HepG2 (cell line): ENCODE data around the gene OSBPL3. TPM values are rescaled to one million over a fixed set of nuclear protein-coding genes. Genes with fewer than 3 reads are reported as not detected.
A peak's percentile ranks its signal among the peaks of the same experiment; 100 is the strongest.

Source experiments
- BORCS8-MEF2B ChIP-seq: sonication (generic); formaldehyde crosslinking; IDR thresholded peaks from 2 replicates; pipeline ENCODE4 v1.8.0; 2022; ENCODE audit warnings: mild to moderate bottlenecking, missing genetic modification reagents
- FOSL1 ChIP-seq: sonication (generic); formaldehyde crosslinking; IDR thresholded peaks from 2 replicates; pipeline ENCODE4 v1.9.0; 2021; ENCODE audit warnings: missing genetic modification reagents, borderline replicate concordance
- MTA1 ChIP-seq: sonication (generic); formaldehyde crosslinking; IDR thresholded peaks from 2 replicates; pipeline ENCODE4 v1.4.0; 2020; ENCODE audit warnings: missing genetic modification reagents, mild to moderate bottlenecking, borderline replicate concordance
- NCOA5 ChIP-seq: sonication (generic); formaldehyde crosslinking; IDR thresholded peaks from 2 replicates; pipeline ENCODE4 v1.4.0; 2020; ENCODE audit warnings: missing genetic modification reagents
- POGZ ChIP-seq: sonication (generic); formaldehyde crosslinking; IDR thresholded peaks from 2 replicates; pipeline ENCODE4 v1.4.0; 2020; ENCODE audit warnings: mild to moderate bottlenecking, missing genetic modification reagents
- PPARG ChIP-seq: conservative IDR thresholded peaks from 2 replicates; pipeline ENCODE4 v1.6.1; 2016; ENCODE audit warnings: missing biosample characterization, missing genetic modification reagents
- PRPF4 ChIP-seq: fragments of 200-400 bp; formaldehyde crosslinking; IDR thresholded peaks from 2 replicates; pipeline ENCODE4 v1.6.1; 2016; ENCODE audit warnings: low read length, low read depth; ENCODE audit not compliant: poor library complexity, severe bottlenecking
- SRF ChIP-seq: IDR thresholded peaks from 2 replicates; pipeline ENCODE4 v1.6.1; 2011; ENCODE audit warnings: mild to moderate bottlenecking, low read depth, low read length, moderate library complexity
- STAG1 ChIP-seq: sonication (generic); formaldehyde crosslinking; IDR thresholded peaks from 2 replicates; pipeline ENCODE4 v1.4.0; 2020; ENCODE audit warnings: missing genetic modification reagents
- ZFP36L1 ChIP-seq: sonication (generic); formaldehyde crosslinking; IDR thresholded peaks from 2 replicates; pipeline ENCODE4 v1.8.0; 2022; ENCODE audit warnings: mild to moderate bottlenecking, missing genetic modification reagents, moderate library complexity
- ZNF205 ChIP-seq: IDR thresholded peaks from 2 replicates; pipeline ENCODE4 v1.6.1; 2018; ENCODE audit warnings: missing biosample characterization, missing genetic modification reagents
- ZNF230 ChIP-seq: sonication (generic); formaldehyde crosslinking; IDR thresholded peaks from 2 replicates; pipeline ENCODE4 v1.4.0; 2020; ENCODE audit warnings: mild to moderate bottlenecking, missing genetic modification reagents
- ZNF253 ChIP-seq: sonication (generic); formaldehyde crosslinking; IDR thresholded peaks from 2 replicates; pipeline ENCODE4 v1.8.0; 2022; ENCODE audit warnings: mild to moderate bottlenecking, missing genetic modification reagents, borderline replicate concordance
- ZNF260 ChIP-seq: sonication (generic); formaldehyde crosslinking; IDR thresholded peaks from 2 replicates; pipeline ENCODE4 v1.4.0; 2020; ENCODE audit warnings: missing genetic modification reagents, low read depth, mild to moderate bottlenecking, borderline replicate concordance
- ZNF337 ChIP-seq: sonication (generic); formaldehyde crosslinking; IDR thresholded peaks from 2 replicates; pipeline ENCODE4 v1.5.1; 2020; ENCODE audit warnings: missing genetic modification reagents, low read depth, mild to moderate bottlenecking, borderline replicate concordance
- ZNF703 ChIP-seq: sonication (generic); formaldehyde crosslinking; IDR thresholded peaks from 2 replicates; pipeline ENCODE4 v1.5.1; 2020; ENCODE audit warnings: missing genetic modification reagents, mild to moderate bottlenecking, moderate library complexity, borderline replicate concordance
- ZNF777 ChIP-seq: sonication (generic); formaldehyde crosslinking; IDR thresholded peaks from 2 replicates; pipeline ENCODE4 v1.4.0; 2020; ENCODE audit warnings: missing genetic modification reagents
- ZNF792 ChIP-seq: IDR thresholded peaks from 2 replicates; pipeline ENCODE4 v1.6.1; 2016
- ZNF839 ChIP-seq: sonication (generic); formaldehyde crosslinking; IDR thresholded peaks from 2 replicates; pipeline ENCODE4 v1.4.0; 2020; ENCODE audit warnings: missing genetic modification reagents, mild to moderate bottlenecking, borderline replicate concordance
- polyA plus RNA-seq, 8 experiments: library from polyadenylated mRNA; depleted of rRNA in 3 of 8; stranded (reverse) in 7 of 8; unstranded in 1 of 8; fragments of >200 nt; fragmentation: Illumina TruSeq in 4 of 8; extraction: Trizol in 4 of 8; gene quantifications; 2 replicates each; pipeline versions ENCODE4 v1.2.1 to v1.2.3, GENCODE V29; 2011 to 2016; ENCODE audit warnings: low read depth in 4 of 8, missing spikeins in 1 of 8, mixed read lengths in 1 of 8; ENCODE audit not compliant: insufficient read depth in 1 of 8
- total RNA-seq, 5 experiments: library from RNA; depleted of rRNA; stranded (reverse); fragments of >200 nt; fragmentation: Illumina TruSeq; extraction: Trizol; gene quantifications; 2 replicates each; pipeline ENCODE4 v1.2.3, GENCODE V29; 2016; ENCODE audit warnings: low read depth in 1 of 5
- TF ChIP-seq, protein P1 (sequence below): sonication (generic); formaldehyde crosslinking; IDR thresholded peaks from 2 replicates; pipeline ENCODE4 v1.8.0; 2022; ENCODE audit warnings: mild to moderate bottlenecking, missing genetic modification reagents
- TF ChIP-seq, protein P2 (sequence below): sonication (generic); formaldehyde crosslinking; IDR thresholded peaks from 2 replicates; pipeline ENCODE4 v1.4.0; 2020; ENCODE audit warnings: missing genetic modification reagents, mild to moderate bottlenecking, borderline replicate concordance
- TF ChIP-seq, protein P3 (sequence below): sonication (generic); formaldehyde crosslinking; IDR thresholded peaks from 2 replicates; pipeline ENCODE4 v1.5.0; 2020; ENCODE audit warnings: mild to moderate bottlenecking, missing genetic modification reagents
- TF ChIP-seq, protein P4 (sequence below): sonication (generic); formaldehyde crosslinking; IDR thresholded peaks from 2 replicates; pipeline ENCODE4 v1.4.0; 2020; ENCODE audit warnings: missing genetic modification reagents

The OSBPL3 gene
- total and polyA plus RNA-seq, 2 of the 13 experiments (the other 11 are each of a cell fraction or from before 2014, with no cell fraction given) = 8.8 to 28.9 TPM

DNA sequence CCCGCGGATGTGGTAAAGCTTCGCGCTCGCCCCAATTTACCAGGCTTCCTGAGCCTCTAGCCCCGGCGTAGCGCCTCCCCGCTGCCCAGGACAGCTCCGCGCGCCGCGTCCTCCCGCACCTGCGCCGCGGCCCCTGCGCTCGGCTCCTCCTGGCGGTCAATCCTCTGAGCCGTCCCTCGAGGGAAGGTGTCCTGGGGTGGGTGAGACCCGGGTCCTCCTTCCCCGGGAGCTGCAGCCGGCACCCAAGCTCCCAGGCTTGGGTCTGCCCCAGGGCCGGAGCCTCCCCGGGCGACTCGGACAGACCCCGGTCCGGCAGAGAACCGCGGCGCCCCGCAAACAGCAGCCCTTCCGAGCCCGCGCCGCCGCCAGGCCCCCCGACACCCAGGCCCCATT is 512 bp downstream of the OSBPL3 start (continued):
- no peak for TF ChIP-seq ZFP36L1 (CRISPR knock-in tag)
- TF ChIP-seq ZNF839 (CRISPR knock-in tag) = no peak
- no peak for TF ChIP-seq POGZ (CRISPR knock-in tag)
- TF ChIP-seq, protein P1, sequence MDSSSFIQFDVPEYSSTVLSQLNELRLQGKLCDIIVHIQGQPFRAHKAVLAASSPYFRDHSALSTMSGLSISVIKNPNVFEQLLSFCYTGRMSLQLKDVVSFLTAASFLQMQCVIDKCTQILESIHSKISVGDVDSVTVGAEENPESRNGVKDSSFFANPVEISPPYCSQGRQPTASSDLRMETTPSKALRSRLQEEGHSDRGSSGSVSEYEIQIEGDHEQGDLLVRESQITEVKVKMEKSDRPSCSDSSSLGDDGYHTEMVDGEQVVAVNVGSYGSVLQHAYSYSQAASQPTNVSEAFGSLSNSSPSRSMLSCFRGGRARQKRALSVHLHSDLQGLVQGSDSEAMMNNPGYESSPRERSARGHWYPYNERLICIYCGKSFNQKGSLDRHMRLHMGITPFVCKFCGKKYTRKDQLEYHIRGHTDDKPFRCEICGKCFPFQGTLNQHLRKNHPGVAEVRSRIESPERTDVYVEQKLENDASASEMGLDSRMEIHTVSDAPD = no peak
- TF ChIP-seq ZNF703 = peak; percentile 65; the same call in 1 of the 2 replicates
- TF ChIP-seq ZNF230 (CRISPR knock-in tag) = no peak
- peak; percentile 32; the same call in 1 of the 2 replicates for TF ChIP-seq ZNF792 (CRISPR knock-in tag)
- no peak for TF ChIP-seq PPARG (CRISPR knock-in tag)
- 0 out of 2 replicates have a peak, but pooled peaks have one; percentile 18 for TF ChIP-seq ZNF205 (CRISPR knock-in tag)
- TF ChIP-seq, protein P2, sequence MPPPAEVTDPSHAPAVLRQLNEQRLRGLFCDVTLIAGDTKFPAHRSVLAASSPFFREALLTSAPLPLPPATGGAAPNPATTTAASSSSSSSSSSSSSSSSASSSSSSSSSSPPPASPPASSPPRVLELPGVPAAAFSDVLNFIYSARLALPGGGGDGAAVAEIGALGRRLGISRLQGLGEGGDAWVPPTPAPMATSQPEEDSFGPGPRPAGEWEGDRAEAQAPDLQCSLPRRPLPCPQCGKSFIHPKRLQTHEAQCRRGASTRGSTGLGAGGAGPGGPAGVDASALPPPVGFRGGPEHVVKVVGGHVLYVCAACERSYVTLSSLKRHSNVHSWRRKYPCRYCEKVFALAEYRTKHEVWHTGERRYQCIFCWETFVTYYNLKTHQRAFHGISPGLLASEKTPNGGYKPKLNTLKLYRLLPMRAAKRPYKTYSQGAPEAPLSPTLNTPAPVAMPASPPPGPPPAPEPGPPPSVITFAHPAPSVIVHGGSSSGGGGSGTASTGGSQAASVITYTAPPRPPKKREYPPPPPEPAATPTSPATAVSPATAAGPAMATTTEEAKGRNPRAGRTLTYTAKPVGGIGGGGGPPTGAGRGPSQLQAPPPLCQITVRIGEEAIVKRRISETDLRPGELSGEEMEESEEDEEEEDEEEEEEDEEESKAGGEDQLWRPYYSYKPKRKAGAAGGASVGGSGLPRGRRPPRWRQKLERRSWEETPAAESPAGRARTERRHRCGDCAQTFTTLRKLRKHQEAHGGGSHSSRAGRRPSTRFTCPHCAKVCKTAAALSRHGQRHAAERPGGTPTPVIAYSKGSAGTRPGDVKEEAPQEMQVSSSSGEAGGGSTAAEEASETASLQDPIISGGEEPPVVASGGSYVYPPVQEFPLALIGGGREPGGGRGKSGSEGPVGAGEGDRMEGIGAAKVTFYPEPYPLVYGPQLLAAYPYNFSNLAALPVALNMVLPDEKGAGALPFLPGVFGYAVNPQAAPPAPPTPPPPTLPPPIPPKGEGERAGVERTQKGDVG (CRISPR knock-in tag) = no peak
- TF ChIP-seq, protein P3, sequence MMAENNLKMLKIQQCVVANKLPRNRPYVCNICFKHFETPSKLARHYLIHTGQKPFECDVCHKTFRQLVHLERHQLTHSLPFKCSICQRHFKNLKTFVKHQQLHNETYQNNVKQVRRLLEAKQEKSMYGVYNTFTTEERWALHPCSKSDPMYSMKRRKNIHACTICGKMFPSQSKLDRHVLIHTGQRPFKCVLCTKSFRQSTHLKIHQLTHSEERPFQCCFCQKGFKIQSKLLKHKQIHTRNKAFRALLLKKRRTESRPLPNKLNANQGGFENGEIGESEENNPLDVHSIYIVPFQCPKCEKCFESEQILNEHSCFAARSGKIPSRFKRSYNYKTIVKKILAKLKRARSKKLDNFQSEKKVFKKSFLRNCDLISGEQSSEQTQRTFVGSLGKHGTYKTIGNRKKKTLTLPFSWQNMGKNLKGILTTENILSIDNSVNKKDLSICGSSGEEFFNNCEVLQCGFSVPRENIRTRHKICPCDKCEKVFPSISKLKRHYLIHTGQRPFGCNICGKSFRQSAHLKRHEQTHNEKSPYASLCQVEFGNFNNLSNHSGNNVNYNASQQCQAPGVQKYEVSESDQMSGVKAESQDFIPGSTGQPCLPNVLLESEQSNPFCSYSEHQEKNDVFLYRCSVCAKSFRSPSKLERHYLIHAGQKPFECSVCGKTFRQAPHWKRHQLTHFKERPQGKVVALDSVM = no peak
- no peak for TF ChIP-seq PRPF4
- TF ChIP-seq BORCS8-MEF2B (CRISPR knock-in tag) = no peak
- peak; percentile 62 for TF ChIP-seq STAG1 (CRISPR knock-in tag)
- TF ChIP-seq NCOA5 = no peak
- TF ChIP-seq SRF = no peak
- no peak for TF ChIP-seq ZNF253 (CRISPR knock-in tag)
- TF ChIP-seq, protein P4, sequence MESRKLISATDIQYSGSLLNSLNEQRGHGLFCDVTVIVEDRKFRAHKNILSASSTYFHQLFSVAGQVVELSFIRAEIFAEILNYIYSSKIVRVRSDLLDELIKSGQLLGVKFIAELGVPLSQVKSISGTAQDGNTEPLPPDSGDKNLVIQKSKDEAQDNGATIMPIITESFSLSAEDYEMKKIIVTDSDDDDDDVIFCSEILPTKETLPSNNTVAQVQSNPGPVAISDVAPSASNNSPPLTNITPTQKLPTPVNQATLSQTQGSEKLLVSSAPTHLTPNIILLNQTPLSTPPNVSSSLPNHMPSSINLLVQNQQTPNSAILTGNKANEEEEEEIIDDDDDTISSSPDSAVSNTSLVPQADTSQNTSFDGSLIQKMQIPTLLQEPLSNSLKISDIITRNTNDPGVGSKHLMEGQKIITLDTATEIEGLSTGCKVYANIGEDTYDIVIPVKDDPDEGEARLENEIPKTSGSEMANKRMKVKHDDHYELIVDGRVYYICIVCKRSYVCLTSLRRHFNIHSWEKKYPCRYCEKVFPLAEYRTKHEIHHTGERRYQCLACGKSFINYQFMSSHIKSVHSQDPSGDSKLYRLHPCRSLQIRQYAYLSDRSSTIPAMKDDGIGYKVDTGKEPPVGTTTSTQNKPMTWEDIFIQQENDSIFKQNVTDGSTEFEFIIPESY (CRISPR knock-in tag) = no peak
- no peak for TF ChIP-seq FOSL1
- TF ChIP-seq ZNF260 (CRISPR knock-in tag) = no peak
- TF ChIP-seq MTA1 = 0 out of 2 replicates have a peak, but pooled peaks have one; percentile 29
- TF ChIP-seq ZNF777 (CRISPR knock-in tag) = peak; percentile 45
- TF ChIP-seq ZNF337 (CRISPR knock-in tag) = no peak
